HFFc6 (cell line): Measurements from ENCODE around the gene C17orf107. TPM values are rescaled to one million over a fixed set of nuclear protein-coding genes. Genes with fewer than 3 reads are reported as not detected.

Experiments
- DNase-seq: peaks from one replicate; pipeline ENCODE4 v3.0.0-alpha.2; 2018
- H3K27ac Mint-ChIP-seq: 2 replicates; pipeline ENCODE4 v1.8.0; 2020; ENCODE audit warnings: mild to moderate bottlenecking, mixed read lengths
- H3K27me3 Mint-ChIP-seq: 2 replicates; pipeline ENCODE4 v1.8.0; 2021; ENCODE audit warnings: mild to moderate bottlenecking, moderate library complexity, mixed read lengths; ENCODE audit not compliant: insufficient read depth
- H3K36me3 Mint-ChIP-seq: 2 replicates; pipeline ENCODE4 v1.8.0; 2021; ENCODE audit warnings: low read depth, mixed read lengths
- H3K4me1 Mint-ChIP-seq: 2 replicates; pipeline ENCODE4 v1.8.0; 2020; ENCODE audit warnings: low read depth, mixed read lengths
- H3K4me3 Mint-ChIP-seq: 2 replicates; pipeline ENCODE4 v1.8.0; 2020; ENCODE audit warnings: mild to moderate bottlenecking, moderate library complexity, mixed read lengths
- H3K9me3 Mint-ChIP-seq: 2 replicates; pipeline ENCODE4 v1.8.0; 2020; ENCODE audit warnings: mild to moderate bottlenecking, mixed read lengths
- CTCF ChIP-seq: fragments of 200-600 bp; sonication (generic); IDR thresholded peaks from 2 replicates; pipeline ENCODE4 v1.5.0; 2021; ENCODE audit warnings: antibody characterized with exemption, mild to moderate bottlenecking
- total RNA-seq, 6 experiments: library from RNA; stranded (reverse); fragmentation: NEBNext Ultra II Directional; extraction: Animal tissue kit (Norgen Biotek cat#: 25700); gene quantifications; 2 replicates in 1 of 6; 3 replicates in 5 of 6; pipeline ENCODE4 v1.2.3, GENCODE V29; 2021

Gene C17orf107
- total RNA-seq, 6 experiments from 2014 or later = 0.95 to 1.6 (median 1.4) TPM

GRCh38 chr17:4895657-4896331 is 3.5 kb upstream of the C17orf107 start:
- no peaks in the 10 kb centered on the region for H3K9me3 Mint-ChIP-seq
- H3K4me1 Mint-ChIP-seq = no peaks in the 10 kb centered on the region
- no peak overlapping the region for H3K4me3 Mint-ChIP-seq
- peak; percentile 40 for TF ChIP-seq CTCF
- peaks cover 3% of the 10 kb centered on the region for H3K27me3 Mint-ChIP-seq
- no peak for DNase-seq
- no peak overlapping the region for H3K27ac Mint-ChIP-seq
- 0 out of 2 replicates have a peak, but pooled peaks cover 10% of the 10 kb centered on the region for H3K36me3 Mint-ChIP-seq

- DNase-seq = no peak
- no peaks in the 10 kb centered on the region for H3K9me3 Mint-ChIP-seq
- H3K27ac Mint-ChIP-seq = no peak overlapping the region
Observed at GRCh38 chr17:4896332-4897197, 2.8 kb upstream of the C17orf107 start.

GRCh38 chr17:4897198-4897687 is 2.1 kb upstream of the C17orf107 start:
- H3K4me1 Mint-ChIP-seq = no peaks in the 10 kb centered on the region
- H3K27me3 Mint-ChIP-seq = peaks cover 3% of the 10 kb centered on the region; the same call in 1 of the 2 replicates
- H3K27ac Mint-ChIP-seq = no peak overlapping the region
- TF ChIP-seq CTCF = no peak
- no peak for DNase-seq
- 0 out of 2 replicates have a peak, but pooled peaks cover 10% of the 10 kb centered on the region for H3K36me3 Mint-ChIP-seq
- H3K4me3 Mint-ChIP-seq = no peak overlapping the region
- H3K9me3 Mint-ChIP-seq = no peaks in the 10 kb centered on the region

More at GRCh38 chr17:4896332-4897197, 2.8 kb upstream of the C17orf107 start:
- no peak for TF ChIP-seq CTCF
- Mint-ChIP-seq H3K27me3 (peaks cover 3% of the 10 kb centered on the region), H3K36me3 (0 out of 2 replicates have a peak, but pooled peaks cover 10% of the 10 kb centered on the region), H3K4me1 (no peaks in the 10 kb centered on the region), H3K4me3 (no peak overlapping the region)

GRCh38 chr17:4897785-4898184 is 1.6 kb upstream of the C17orf107 start:
- no peak overlapping the region for H3K4me3 Mint-ChIP-seq
- DNase-seq = no peak
- H3K4me1 Mint-ChIP-seq = no peaks in the 10 kb centered on the region
- H3K36me3 Mint-ChIP-seq = 0 out of 2 replicates have a peak, but pooled peaks cover 10% of the 10 kb centered on the region
- H3K27me3 Mint-ChIP-seq = peaks cover 5% of the 10 kb centered on the region
- H3K27ac Mint-ChIP-seq = no peak overlapping the region
- no peak for TF ChIP-seq CTCF
- no peaks in the 10 kb centered on the region for H3K9me3 Mint-ChIP-seq

GRCh38 chr17:4898351-4898750 is 985 bp upstream of the C17orf107 start:
- DNase-seq = no peak
- Mint-ChIP-seq H3K4me1 (peaks cover 3% of the 10 kb centered on the region; the same call in 1 of the 2 replicates), H3K36me3 (0 out of 2 replicates have a peak, but pooled peaks cover 10% of the 10 kb centered on the region), H3K4me3 (peak overlapping the region; percentile 15), H3K27me3 (peaks cover 5% of the 10 kb centered on the region), H3K9me3 (no peaks in the 10 kb centered on the region), H3K27ac (no peak overlapping the region)
- no peak for TF ChIP-seq CTCF
